Measurements from ENCODE around the gene ZRANB3.

The ZRANB3 gene

DNA sequence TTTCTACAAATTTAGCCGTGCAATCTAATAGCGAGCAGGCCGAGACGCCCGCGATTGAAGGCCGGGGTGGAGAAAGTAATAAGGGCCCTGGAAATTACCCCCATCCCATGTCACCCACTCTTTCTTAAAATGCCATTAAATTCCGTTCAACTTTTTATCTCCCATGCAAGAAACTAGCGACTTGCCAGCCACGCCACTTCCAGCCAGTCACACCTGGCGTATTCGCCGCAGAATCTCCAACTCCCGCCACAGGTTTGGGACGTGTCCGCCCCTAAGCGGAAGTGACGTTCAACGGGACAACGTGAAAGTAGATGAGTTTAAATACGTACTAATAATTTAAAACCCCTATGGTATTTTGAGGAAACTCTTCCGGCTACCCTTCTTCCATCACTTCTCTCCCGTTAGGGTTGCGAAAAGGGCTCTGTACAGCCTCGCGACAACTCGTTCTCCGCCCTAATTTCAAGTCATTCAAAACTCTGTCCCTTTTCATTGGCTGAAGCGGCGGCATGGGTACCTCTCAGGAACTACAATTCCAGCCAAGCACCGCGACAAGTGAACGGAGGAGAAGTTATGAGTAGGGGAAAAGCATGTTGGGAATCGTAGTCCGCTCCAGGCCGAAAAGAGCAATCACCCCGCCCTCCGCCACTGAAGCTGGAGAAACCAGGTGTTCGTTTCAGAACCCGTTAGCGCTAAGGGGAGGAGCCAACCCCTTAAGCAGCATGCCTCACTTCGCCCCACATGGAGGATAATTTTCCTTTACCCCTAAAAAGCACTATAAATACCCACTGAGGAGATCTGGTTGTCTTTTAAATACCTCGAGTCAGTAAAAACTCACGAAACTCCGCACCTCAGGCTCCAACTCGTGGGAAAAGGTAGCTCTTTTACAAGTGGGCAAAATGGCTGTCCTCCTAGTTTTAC, at the start of gene ZRANB3:
ZRANB3 (minus strand) TSS at position 906 of the 918 bp plus-strand sequence.
- H2AFZ ChIP-seq (ENCODE audit: low read depth, low read length): peak within 1 kb of the TSS; percentile 97
- no peaks in the 10 kb centered on the region for H3K9me3 ChIP-seq (ENCODE audit: insufficient read depth, low read length)
- H3K9ac ChIP-seq (ENCODE audit: low read length): peak within 1 kb of the TSS; percentile 96
- H4K20me1 ChIP-seq (ENCODE audit: insufficient read depth, low read length): peaks cover 9% of the 10 kb centered on the region; the same call in 1 of the 2 replicates
- H3K4me2 ChIP-seq (ENCODE audit: low read length): peak within 1 kb of the TSS; percentile 74
- H3K4me3 ChIP-seq (ENCODE audit: low read length): peak within 1 kb of the TSS; percentile 94
- H3K4me1 ChIP-seq (ENCODE audit: low read length): peaks cover 15% of the 10 kb centered on the region
- H3K27me3 ChIP-seq (ENCODE audit: low read depth, low read length): no peaks in the 10 kb centered on the region
- H3K36me3 ChIP-seq (replicated peaks; ENCODE audit: low read depth, low read length): no peaks in the 10 kb centered on the region
- no peak for TF ChIP-seq EZH2phosphoT487 (IDR thresholded peaks at IDR 0.05; ENCODE audit: low read depth)
- TF ChIP-seq, protein P1, sequence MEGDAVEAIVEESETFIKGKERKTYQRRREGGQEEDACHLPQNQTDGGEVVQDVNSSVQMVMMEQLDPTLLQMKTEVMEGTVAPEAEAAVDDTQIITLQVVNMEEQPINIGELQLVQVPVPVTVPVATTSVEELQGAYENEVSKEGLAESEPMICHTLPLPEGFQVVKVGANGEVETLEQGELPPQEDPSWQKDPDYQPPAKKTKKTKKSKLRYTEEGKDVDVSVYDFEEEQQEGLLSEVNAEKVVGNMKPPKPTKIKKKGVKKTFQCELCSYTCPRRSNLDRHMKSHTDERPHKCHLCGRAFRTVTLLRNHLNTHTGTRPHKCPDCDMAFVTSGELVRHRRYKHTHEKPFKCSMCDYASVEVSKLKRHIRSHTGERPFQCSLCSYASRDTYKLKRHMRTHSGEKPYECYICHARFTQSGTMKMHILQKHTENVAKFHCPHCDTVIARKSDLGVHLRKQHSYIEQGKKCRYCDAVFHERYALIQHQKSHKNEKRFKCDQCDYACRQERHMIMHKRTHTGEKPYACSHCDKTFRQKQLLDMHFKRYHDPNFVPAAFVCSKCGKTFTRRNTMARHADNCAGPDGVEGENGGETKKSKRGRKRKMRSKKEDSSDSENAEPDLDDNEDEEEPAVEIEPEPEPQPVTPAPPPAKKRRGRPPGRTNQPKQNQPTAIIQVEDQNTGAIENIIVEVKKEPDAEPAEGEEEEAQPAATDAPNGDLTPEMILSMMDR (IDR thresholded peaks at IDR 0.05; ENCODE audit: low read depth, low read length): no peak
- peaks cover 62% of the 10 kb centered on the region for H3K79me2 ChIP-seq (ENCODE audit: low read length)
- H3K27ac ChIP-seq (ENCODE audit: low read length): peak within 1 kb of the TSS; percentile 92

DNA sequence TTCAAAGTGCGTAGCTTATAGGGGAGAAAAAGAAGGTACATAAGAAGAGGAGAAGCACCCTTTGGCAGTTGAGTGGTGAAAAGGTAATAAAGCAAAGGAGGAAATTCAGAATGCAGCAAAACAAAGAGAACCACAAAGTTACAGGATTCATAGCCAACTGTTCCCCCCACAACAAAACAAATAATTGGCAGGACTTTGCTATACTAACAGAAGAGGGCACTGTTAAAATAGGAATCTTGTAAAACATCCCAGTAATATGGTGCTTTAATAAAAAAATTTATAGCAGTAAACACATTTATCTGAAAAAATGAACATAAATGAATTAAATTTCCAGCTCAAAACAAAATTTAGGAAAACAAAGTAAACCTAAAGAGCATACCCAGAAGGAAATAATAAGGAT, 42.6 kb upstream of the ZRANB3 start:
- H3K4me1 ChIP-seq (ENCODE audit: low read length): no peaks in the 10 kb centered on the region
- no peaks in the 10 kb centered on the region for H3K9me3 ChIP-seq (ENCODE audit: insufficient read depth, low read length)
- TF ChIP-seq EZH2phosphoT487 (IDR thresholded peaks at IDR 0.05; ENCODE audit: low read depth): no peak
- TF ChIP-seq, protein P1 (IDR thresholded peaks at IDR 0.05; ENCODE audit: low read depth, low read length): peak; percentile 21; the same call in 1 of the 2 replicates
- no peaks in the 10 kb centered on the region for H4K20me1 ChIP-seq (ENCODE audit: insufficient read depth, low read length)
- H3K9ac ChIP-seq (ENCODE audit: low read length): no peak overlapping the region
- no peaks in the 10 kb centered on the region for H3K79me2 ChIP-seq (ENCODE audit: low read length)
- no peak overlapping the region for H3K27ac ChIP-seq (ENCODE audit: low read length)
- H2AFZ ChIP-seq (ENCODE audit: low read depth, low read length): no peak overlapping the region
- H3K36me3 ChIP-seq (replicated peaks; ENCODE audit: low read depth, low read length): peaks cover 8% of the 10 kb centered on the region
- no peak overlapping the region for H3K4me3 ChIP-seq (ENCODE audit: low read length)
- no peaks in the 10 kb centered on the region for H3K27me3 ChIP-seq (ENCODE audit: low read depth, low read length)
- no peak overlapping the region for H3K4me2 ChIP-seq (ENCODE audit: low read length)

DNA sequence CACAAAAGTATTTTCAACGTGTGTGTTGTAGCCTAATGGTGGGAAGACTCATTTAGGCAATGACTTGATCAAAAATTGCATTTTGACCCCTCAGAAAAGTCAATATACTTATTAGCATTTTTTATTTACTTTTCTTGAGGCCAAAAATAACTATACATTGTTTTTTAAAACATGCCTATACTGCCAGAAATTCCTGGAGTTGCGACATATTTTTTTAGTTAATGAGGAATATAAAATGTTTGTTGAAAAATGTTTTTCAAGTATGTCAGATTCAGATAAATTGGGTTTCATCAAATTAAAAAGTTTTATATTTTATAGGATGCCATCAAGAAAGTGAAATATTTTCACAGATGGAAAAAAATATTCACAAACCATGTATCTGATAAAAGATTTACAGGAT, 39.9 kb upstream of the ZRANB3 start:
- no peaks in the 10 kb centered on the region for H3K4me1 ChIP-seq (ENCODE audit: low read length)
- H2AFZ ChIP-seq (ENCODE audit: low read depth, low read length): no peak overlapping the region
- TF ChIP-seq, protein P1 (IDR thresholded peaks at IDR 0.05; ENCODE audit: low read depth, low read length): no peak
- no peak for TF ChIP-seq EZH2phosphoT487 (IDR thresholded peaks at IDR 0.05; ENCODE audit: low read depth)
- H3K79me2 ChIP-seq (ENCODE audit: low read length): 0 out of 2 replicates have a peak, but pooled peaks cover 9% of the 10 kb centered on the region
- no peaks in the 10 kb centered on the region for H3K27me3 ChIP-seq (ENCODE audit: low read depth, low read length)
- no peak overlapping the region for H3K4me2 ChIP-seq (ENCODE audit: low read length)
- H3K9ac ChIP-seq (ENCODE audit: low read length): no peak overlapping the region
- no peak overlapping the region for H3K4me3 ChIP-seq (ENCODE audit: low read length)
- no peaks in the 10 kb centered on the region for H3K9me3 ChIP-seq (ENCODE audit: insufficient read depth, low read length)
- no peaks in the 10 kb centered on the region for H4K20me1 ChIP-seq (ENCODE audit: insufficient read depth, low read length)
- H3K36me3 ChIP-seq (replicated peaks; ENCODE audit: low read depth, low read length): peaks cover 8% of the 10 kb centered on the region
- H3K27ac ChIP-seq (ENCODE audit: low read length): no peak overlapping the region

DNA sequence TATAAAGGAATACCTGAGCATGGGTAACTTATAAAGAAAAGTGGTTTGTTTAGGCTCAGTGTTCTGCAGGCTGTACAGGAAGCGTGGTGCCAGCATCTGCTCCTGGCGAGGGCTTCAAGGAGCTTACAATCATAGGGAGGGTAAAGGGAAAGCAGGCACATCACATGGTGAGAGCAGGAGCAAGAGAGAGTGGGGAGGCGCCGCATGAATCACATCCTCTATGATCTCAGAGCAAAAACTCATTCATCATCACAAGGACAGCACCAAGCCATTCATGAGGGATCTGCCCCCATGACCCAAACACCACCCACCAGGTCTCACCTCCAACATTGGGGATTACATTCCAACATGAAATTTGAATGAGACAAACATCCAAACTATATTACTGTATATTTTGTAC, 32.8 kb upstream of the ZRANB3 start:
- no peak overlapping the region for H3K9ac ChIP-seq (ENCODE audit: low read length)
- H3K4me3 ChIP-seq (ENCODE audit: low read length): no peak overlapping the region
- H3K27ac ChIP-seq (ENCODE audit: low read length): no peak overlapping the region
- 0 out of 2 replicates have a peak, but pooled peaks cover 7% of the 10 kb centered on the region for H4K20me1 ChIP-seq (ENCODE audit: insufficient read depth, low read length)
- H3K4me2 ChIP-seq (ENCODE audit: low read length): no peak overlapping the region
- H3K36me3 ChIP-seq (replicated peaks; ENCODE audit: low read depth, low read length): peaks cover 4% of the 10 kb centered on the region
- TF ChIP-seq, protein P1 (IDR thresholded peaks at IDR 0.05; ENCODE audit: low read depth, low read length): no peak
- no peak for TF ChIP-seq EZH2phosphoT487 (IDR thresholded peaks at IDR 0.05; ENCODE audit: low read depth)
- no peaks in the 10 kb centered on the region for H3K27me3 ChIP-seq (ENCODE audit: low read depth, low read length)
- peaks cover 23% of the 10 kb centered on the region for H3K79me2 ChIP-seq (ENCODE audit: low read length)
- H3K9me3 ChIP-seq (ENCODE audit: insufficient read depth, low read length): no peaks in the 10 kb centered on the region
- no peaks in the 10 kb centered on the region for H3K4me1 ChIP-seq (ENCODE audit: low read length)
- H2AFZ ChIP-seq (ENCODE audit: low read depth, low read length): no peak overlapping the region

Data from OCI-LY3 (cell line).